Endothelial cell (in vitro differentiated cells): ENCODE results near the gene RTN3. TPM values are rescaled to one million over a fixed set of nuclear protein-coding genes. Genes with fewer than 3 reads are reported as not detected.

Experiments used
- DNase-seq: peaks from one replicate; pipeline ENCODE4 v3.0.0; 2021; ENCODE audit warnings: low spot score
- H3K27ac Mint-ChIP-seq: one replicate; pipeline ENCODE4 v1.8.0; 2021; ENCODE audit warnings: mixed read lengths, inconsistent platforms; ENCODE audit not compliant: unreplicated experiment
- H3K27me3 Mint-ChIP-seq: one replicate; pipeline ENCODE4 v1.8.0; 2021; ENCODE audit warnings: mild to moderate bottlenecking, moderate library complexity, mixed read lengths, inconsistent platforms; ENCODE audit not compliant: unreplicated experiment
- H3K36me3 Mint-ChIP-seq: one replicate; pipeline ENCODE4 v1.8.0; 2021; ENCODE audit warnings: mild to moderate bottlenecking, low read depth, mixed read lengths, inconsistent platforms; ENCODE audit not compliant: unreplicated experiment
- H3K4me1 Mint-ChIP-seq: one replicate; pipeline ENCODE4 v1.8.0; 2021; ENCODE audit warnings: mild to moderate bottlenecking, mixed read lengths, inconsistent platforms; ENCODE audit not compliant: unreplicated experiment
- H3K4me3 Mint-ChIP-seq: one replicate; pipeline ENCODE4 v1.8.0; 2021; ENCODE audit warnings: mild to moderate bottlenecking, mixed read lengths, inconsistent platforms; ENCODE audit not compliant: unreplicated experiment
- H3K9me3 Mint-ChIP-seq: one replicate; pipeline ENCODE4 v1.8.0; 2021; ENCODE audit warnings: mixed read lengths, inconsistent platforms; ENCODE audit not compliant: unreplicated experiment
- CTCF ChIP-seq: fragments of 200-600 bp; sonication (generic); IDR thresholded peaks from one replicate; pipeline ENCODE4 v1.5.0; 2021; ENCODE audit warnings: antibody characterized with exemption; ENCODE audit not compliant: unreplicated experiment
- total RNA-seq: library from RNA; stranded (reverse); fragmentation: NEBNext Ultra II Directional; extraction: Animal tissue kit (Norgen Biotek cat#: 25700); gene quantifications from one replicate; pipeline ENCODE4 v1.2.1, GENCODE V29; 2021; ENCODE audit not compliant: unreplicated experiment

RTN3 gene
- total RNA-seq, 1 donor from 2014 or later: 103 TPM

DNA sequence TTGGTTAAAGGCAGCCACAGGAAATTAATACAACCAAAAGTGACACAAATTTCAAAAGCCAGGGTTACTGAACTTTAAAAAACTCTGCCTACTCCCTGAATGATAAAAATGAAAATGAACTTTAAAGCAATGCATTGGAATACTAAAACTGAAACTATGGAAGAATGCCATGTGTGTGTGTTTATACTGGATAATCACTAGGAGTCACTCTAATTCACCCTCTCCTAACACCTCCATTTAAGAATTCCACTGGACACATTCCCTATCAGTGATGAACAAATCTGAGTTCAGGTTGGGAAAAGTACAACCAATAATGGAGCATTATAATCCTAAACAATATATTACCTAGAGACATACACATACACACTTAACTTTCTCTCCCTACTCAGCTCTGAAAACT, 39.6 kb upstream of the RTN3 start:
- H3K27me3 Mint-ChIP-seq: peaks cover 3% of the 10 kb centered on the region
- H3K9me3 Mint-ChIP-seq: no peaks in the 10 kb centered on the region
- peaks cover 9% of the 10 kb centered on the region for H3K36me3 Mint-ChIP-seq
- no peak overlapping the region for H3K4me3 Mint-ChIP-seq
- no peak for DNase-seq
- no peak overlapping the region for H3K27ac Mint-ChIP-seq
- no peak for TF ChIP-seq CTCF
- H3K4me1 Mint-ChIP-seq: no peaks in the 10 kb centered on the region

GRCh38 chr11:63643205-63643604, 38.1 kb upstream of the RTN3 start:
- peaks cover 9% of the 10 kb centered on the region for H3K36me3 Mint-ChIP-seq
- no peak for DNase-seq
- H3K9me3 Mint-ChIP-seq: no peaks in the 10 kb centered on the region
- H3K4me3 Mint-ChIP-seq: no peak overlapping the region
- no peaks in the 10 kb centered on the region for H3K4me1 Mint-ChIP-seq
- peaks cover 4% of the 10 kb centered on the region for H3K27me3 Mint-ChIP-seq
- no peak overlapping the region for H3K27ac Mint-ChIP-seq
- TF ChIP-seq CTCF: no peak

DNA sequence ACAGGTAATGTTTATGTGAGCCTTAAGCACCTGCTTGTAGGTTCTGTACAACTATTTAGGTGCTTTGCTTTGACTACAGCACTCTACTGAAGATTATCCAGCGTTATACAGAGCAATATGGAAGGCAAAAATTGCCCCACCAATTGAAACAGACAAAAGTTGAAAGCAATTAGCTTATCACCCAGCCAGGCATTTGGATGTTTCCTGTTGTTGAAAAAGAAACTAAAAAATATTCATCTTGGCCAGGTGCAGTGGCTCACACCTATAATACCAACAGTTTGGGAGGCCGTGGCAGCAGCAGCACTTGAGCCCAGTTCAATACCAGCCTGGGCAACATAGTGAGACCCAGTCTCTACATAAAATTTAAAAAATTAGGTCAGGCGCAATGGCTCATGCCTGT, 28.6 kb upstream of the RTN3 start:
- peaks cover 6% of the 10 kb centered on the region for H3K4me1 Mint-ChIP-seq
- peaks cover 20% of the 10 kb centered on the region for H3K36me3 Mint-ChIP-seq
- no peaks in the 10 kb centered on the region for H3K27me3 Mint-ChIP-seq
- no peak overlapping the region for H3K27ac Mint-ChIP-seq
- no peak for DNase-seq
- no peak overlapping the region for H3K4me3 Mint-ChIP-seq
- H3K9me3 Mint-ChIP-seq: no peaks in the 10 kb centered on the region
- no peak for TF ChIP-seq CTCF

DNA sequence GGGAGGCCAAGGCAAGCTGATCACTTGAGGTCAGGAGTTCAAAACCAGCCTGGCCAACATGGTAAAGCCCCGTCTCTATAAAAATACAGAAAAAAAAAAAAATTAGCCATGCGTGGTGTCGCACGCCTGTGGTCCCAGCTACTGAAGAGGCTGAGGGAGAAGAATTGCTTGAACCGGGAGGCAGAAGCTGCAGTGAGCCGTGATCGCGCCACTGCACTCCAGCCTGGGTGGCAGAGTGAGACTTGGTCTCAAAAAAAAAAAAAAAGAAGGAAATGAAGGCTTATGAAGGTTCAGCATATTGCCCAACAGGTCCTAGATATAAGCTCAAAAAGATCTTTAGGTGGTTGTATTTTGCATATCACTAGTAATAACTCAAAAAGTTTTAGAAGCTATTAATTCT, 20.3 kb upstream of the RTN3 start:
- no peaks in the 10 kb centered on the region for H3K27me3 Mint-ChIP-seq
- peaks cover 4% of the 10 kb centered on the region for H3K4me1 Mint-ChIP-seq
- no peaks in the 10 kb centered on the region for H3K9me3 Mint-ChIP-seq
- peaks cover 5% of the 10 kb centered on the region for H3K36me3 Mint-ChIP-seq
- H3K4me3 Mint-ChIP-seq: no peak overlapping the region
- no peak for DNase-seq
- H3K27ac Mint-ChIP-seq: no peak overlapping the region
- TF ChIP-seq CTCF: no peak

- DNase-seq: no peak
- Mint-ChIP-seq H3K27ac (no peak overlapping the region), H3K27me3 (no peaks in the 10 kb centered on the region), H3K4me1 (peaks cover 4% of the 10 kb centered on the region), H3K4me3 (no peak overlapping the region), H3K36me3 (no peaks in the 10 kb centered on the region), H3K9me3 (no peaks in the 10 kb centered on the region)
- TF ChIP-seq CTCF: no peak
Measured at GRCh38 chr11:63663809-63664208, 17.5 kb upstream of the RTN3 start.
